Measurements from ENCODE around the gene NCAPG2.

GRCh38 chr7:158698657-158699195 is 5.9 kb downstream of the NCAPG2 start:
- TF ChIP-seq, protein P1, sequence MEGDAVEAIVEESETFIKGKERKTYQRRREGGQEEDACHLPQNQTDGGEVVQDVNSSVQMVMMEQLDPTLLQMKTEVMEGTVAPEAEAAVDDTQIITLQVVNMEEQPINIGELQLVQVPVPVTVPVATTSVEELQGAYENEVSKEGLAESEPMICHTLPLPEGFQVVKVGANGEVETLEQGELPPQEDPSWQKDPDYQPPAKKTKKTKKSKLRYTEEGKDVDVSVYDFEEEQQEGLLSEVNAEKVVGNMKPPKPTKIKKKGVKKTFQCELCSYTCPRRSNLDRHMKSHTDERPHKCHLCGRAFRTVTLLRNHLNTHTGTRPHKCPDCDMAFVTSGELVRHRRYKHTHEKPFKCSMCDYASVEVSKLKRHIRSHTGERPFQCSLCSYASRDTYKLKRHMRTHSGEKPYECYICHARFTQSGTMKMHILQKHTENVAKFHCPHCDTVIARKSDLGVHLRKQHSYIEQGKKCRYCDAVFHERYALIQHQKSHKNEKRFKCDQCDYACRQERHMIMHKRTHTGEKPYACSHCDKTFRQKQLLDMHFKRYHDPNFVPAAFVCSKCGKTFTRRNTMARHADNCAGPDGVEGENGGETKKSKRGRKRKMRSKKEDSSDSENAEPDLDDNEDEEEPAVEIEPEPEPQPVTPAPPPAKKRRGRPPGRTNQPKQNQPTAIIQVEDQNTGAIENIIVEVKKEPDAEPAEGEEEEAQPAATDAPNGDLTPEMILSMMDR (conservative IDR thresholded peaks at IDR 0.05 in 1 of 2, IDR thresholded peaks at IDR 0.05 in 1 of 2; ENCODE audit: low read depth in 1 of 2, low read length in 2 of 2) = no peak
- no peak for TF ChIP-seq EZH2 (IDR thresholded peaks at IDR 0.05; ENCODE audit: low read length, missing control alignments)
